ENCODE data around the gene PPP2R5E. TPM values are rescaled to one million over a fixed set of nuclear protein-coding genes. Genes with fewer than 3 reads are reported as not detected.

PPP2R5E gene
- total and polyA plus RNA-seq, 2 experiments from 2014 or later: 30.9 to 31.4 TPM

- H3K9me3 ChIP-seq (ENCODE audit: low read depth): no peaks in the 10 kb centered on the region
- no peaks in the 10 kb centered on the region for H3K36me3 ChIP-seq (replicated peaks; ENCODE audit: insufficient read depth, low read depth)
- no peak overlapping the region for H2AFZ ChIP-seq
- no peak for DNase-seq (ENCODE audit: low spot score)
- H3K27ac ChIP-seq: no peak overlapping the region
- H3K4me2 ChIP-seq: no peak overlapping the region
- TF ChIP-seq CTCF (IDR thresholded peaks at IDR 0.05; ENCODE audit: poor library complexity): no peak
- no peak for TF ChIP-seq EZH2phosphoT487 (IDR thresholded peaks at IDR 0.05; ENCODE audit: low read depth, severe bottlenecking, unreplicated experiment)
- no peak for TF ChIP-seq EZH2 (IDR thresholded peaks at IDR 0.05; ENCODE audit: borderline replicate concordance)
- H3K4me1 ChIP-seq (ENCODE audit: insufficient read depth): peaks cover 2% of the 10 kb centered on the region
- no peak overlapping the region for H3K4me3 ChIP-seq
- no peaks in the 10 kb centered on the region for H3K27me3 ChIP-seq
- H3K9me2 ChIP-seq (replicated peaks; ENCODE audit: insufficient read depth): no peaks in the 10 kb centered on the region
- peaks cover 14% of the 10 kb centered on the region for H4K20me1 ChIP-seq (ENCODE audit: insufficient read depth, poor library complexity, severe bottlenecking)
- H3K79me2 ChIP-seq: peaks cover 100% of the 10 kb centered on the region
These were observed 7.3 kb downstream of the PPP2R5E start for GRCh38 chr14:63535918-63536317.

- WGBS (ENCODE audit: low lambda C conversion rate, missing lambda C conversion rate): 97% methylated on average over 15 of the region's 15 CpGs
- no peak overlapping the region for H3K27ac ChIP-seq
These were observed 9.7 kb downstream of the PPP2R5E start for GRCh38 chr14:63533474-63533873.

GRCh38 chr14:63524537-63525155, 18.5 kb downstream of the PPP2R5E start:
- Histone ChIP-seq H3K27me3 (no peaks in the 10 kb centered on the region), H3K4me2 (no peak overlapping the region), H3K36me3 (replicated peaks; ENCODE audit: insufficient read depth, low read depth) (no peaks in the 10 kb centered on the region), H3K79me2 (peaks cover 77% of the 10 kb centered on the region), H2AFZ (no peak overlapping the region), H3K4me3 (no peak overlapping the region), H3K4me1 (ENCODE audit: insufficient read depth) (peaks cover 7% of the 10 kb centered on the region), H3K27ac (no peak overlapping the region), H3K9me2 (replicated peaks; ENCODE audit: insufficient read depth) (no peaks in the 10 kb centered on the region), H3K9me3 (ENCODE audit: low read depth) (no peaks in the 10 kb centered on the region), H4K20me1 (ENCODE audit: insufficient read depth, poor library complexity, severe bottlenecking) (peaks cover 6% of the 10 kb centered on the region)
- 79% methylated on average over 12 of the region's 12 CpGs for WGBS (ENCODE audit: low lambda C conversion rate, missing lambda C conversion rate)
- DNase-seq (ENCODE audit: low spot score): no peak
- TF ChIP-seq CTCF (IDR thresholded peaks at IDR 0.05; ENCODE audit: poor library complexity) (no peak), EZH2phosphoT487 (IDR thresholded peaks at IDR 0.05; ENCODE audit: low read depth, severe bottlenecking, unreplicated experiment) (no peak)

More at GRCh38 chr14:63533474-63533873, 9.7 kb downstream of the PPP2R5E start:
- Histone ChIP-seq H3K9me2 (replicated peaks; ENCODE audit: insufficient read depth) (no peaks in the 10 kb centered on the region), H3K4me2 (no peak overlapping the region), H3K27me3 (no peaks in the 10 kb centered on the region), H4K20me1 (ENCODE audit: insufficient read depth, poor library complexity, severe bottlenecking) (peaks cover 10% of the 10 kb centered on the region), H3K9me3 (ENCODE audit: low read depth) (no peaks in the 10 kb centered on the region), H3K4me3 (no peak overlapping the region), H3K4me1 (ENCODE audit: insufficient read depth) (no peaks in the 10 kb centered on the region), H2AFZ (no peak overlapping the region), H3K79me2 (peaks cover 95% of the 10 kb centered on the region), H3K36me3 (replicated peaks; ENCODE audit: insufficient read depth, low read depth) (no peaks in the 10 kb centered on the region)
- DNase-seq (ENCODE audit: low spot score): no peak
- TF ChIP-seq EZH2 (IDR thresholded peaks at IDR 0.05; ENCODE audit: borderline replicate concordance) (no peak), EZH2phosphoT487 (IDR thresholded peaks at IDR 0.05; ENCODE audit: low read depth, severe bottlenecking, unreplicated experiment) (no peak), CTCF (IDR thresholded peaks at IDR 0.05; ENCODE audit: poor library complexity) (no peak)
